Measurements from ENCODE around the gene SELP. TPM values are rescaled to one million over a fixed set of nuclear protein-coding genes. Genes with fewer than 3 reads are reported as not detected.

The SELP gene
- total and polyA plus RNA-seq, 2 of the 13 experiments (the other 11 are each of a cell fraction or from before 2014, with no cell fraction given), result 0.11 TPM; not detected in 1

DNA sequence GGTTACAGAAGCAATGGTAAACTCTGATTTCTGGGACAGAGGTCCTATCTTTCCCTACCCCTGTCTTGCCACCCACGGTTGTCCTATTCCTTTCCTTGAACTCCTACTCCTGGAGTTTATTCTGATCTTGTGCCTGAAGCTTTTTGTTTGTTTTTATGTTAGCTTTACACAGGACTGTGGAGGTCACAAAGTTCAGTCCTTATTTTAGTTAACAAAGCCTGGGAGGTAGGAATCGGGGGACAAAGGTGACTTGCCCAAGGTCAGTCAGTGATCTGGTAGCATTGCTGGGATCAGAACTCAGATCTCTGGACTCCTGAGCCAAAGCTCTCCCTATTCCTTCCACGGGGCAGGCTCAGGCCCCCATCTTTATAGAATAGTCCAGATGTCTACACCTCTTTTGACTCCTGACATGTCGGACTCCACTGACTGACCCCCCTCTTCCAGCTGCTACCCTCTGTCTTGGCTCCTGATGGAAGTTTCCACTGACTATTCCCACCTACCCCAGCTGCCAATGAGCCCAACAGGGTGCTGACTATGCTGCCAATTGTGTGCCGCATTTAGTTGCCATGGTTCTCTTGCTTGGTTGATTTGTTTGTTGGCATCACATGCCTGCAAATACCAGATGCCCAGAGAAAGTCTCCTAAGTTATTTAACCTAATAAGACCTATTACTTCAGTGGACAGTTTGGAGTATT lies 53.5 kb downstream of the SELP start (continued):
- TF ChIP-seq ZFY (CRISPR knock-in tag; IDR thresholded peaks at IDR 0.05) (no peak), XBP1 (CRISPR knock-in tag; IDR thresholded peaks at IDR 0.05) (no peak), MEF2D (CRISPR knock-in tag; IDR thresholded peaks at IDR 0.05) (peak; percentile 96), ZFP90 (CRISPR knock-in tag; IDR thresholded peaks at IDR 0.05; ENCODE audit: borderline replicate concordance) (0 out of 2 replicates have a peak, but pooled peaks have one; percentile 15), EEA1 (CRISPR knock-in tag; IDR thresholded peaks at IDR 0.05; ENCODE audit: borderline replicate concordance) (no peak), ISX (CRISPR knock-in tag; conservative IDR thresholded peaks at IDR 0.05) (no peak), MTA3 (CRISPR knock-in tag; IDR thresholded peaks at IDR 0.05) (no peak), HNF4G (IDR thresholded peaks at IDR 0.05; ENCODE audit: borderline replicate concordance, low read depth, low read length) (peak; percentile 75; the same call in 1 of the 2 replicates), HNF4G (CRISPR knock-in tag; IDR thresholded peaks at IDR 0.05; ENCODE audit: borderline replicate concordance, low read depth) (peak; percentile 78; the same call in 1 of the 2 replicates), JUND (CRISPR knock-in tag; IDR thresholded peaks at IDR 0.05) (no peak), KDM5B (CRISPR knock-in tag; IDR thresholded peaks at IDR 0.05; ENCODE audit: borderline replicate concordance) (no peak), YEATS4 (CRISPR knock-in tag; IDR thresholded peaks at IDR 0.05; ENCODE audit: borderline replicate concordance) (no peak), MED1 (CRISPR knock-in tag; IDR thresholded peaks at IDR 0.05) (peak; percentile 74), PAF1 (CRISPR knock-in tag; IDR thresholded peaks at IDR 0.05) (no peak), ZNF775 (CRISPR knock-in tag; IDR thresholded peaks at IDR 0.05; ENCODE audit: borderline replicate concordance) (no peak)
- TF ChIP-seq, protein P1, sequence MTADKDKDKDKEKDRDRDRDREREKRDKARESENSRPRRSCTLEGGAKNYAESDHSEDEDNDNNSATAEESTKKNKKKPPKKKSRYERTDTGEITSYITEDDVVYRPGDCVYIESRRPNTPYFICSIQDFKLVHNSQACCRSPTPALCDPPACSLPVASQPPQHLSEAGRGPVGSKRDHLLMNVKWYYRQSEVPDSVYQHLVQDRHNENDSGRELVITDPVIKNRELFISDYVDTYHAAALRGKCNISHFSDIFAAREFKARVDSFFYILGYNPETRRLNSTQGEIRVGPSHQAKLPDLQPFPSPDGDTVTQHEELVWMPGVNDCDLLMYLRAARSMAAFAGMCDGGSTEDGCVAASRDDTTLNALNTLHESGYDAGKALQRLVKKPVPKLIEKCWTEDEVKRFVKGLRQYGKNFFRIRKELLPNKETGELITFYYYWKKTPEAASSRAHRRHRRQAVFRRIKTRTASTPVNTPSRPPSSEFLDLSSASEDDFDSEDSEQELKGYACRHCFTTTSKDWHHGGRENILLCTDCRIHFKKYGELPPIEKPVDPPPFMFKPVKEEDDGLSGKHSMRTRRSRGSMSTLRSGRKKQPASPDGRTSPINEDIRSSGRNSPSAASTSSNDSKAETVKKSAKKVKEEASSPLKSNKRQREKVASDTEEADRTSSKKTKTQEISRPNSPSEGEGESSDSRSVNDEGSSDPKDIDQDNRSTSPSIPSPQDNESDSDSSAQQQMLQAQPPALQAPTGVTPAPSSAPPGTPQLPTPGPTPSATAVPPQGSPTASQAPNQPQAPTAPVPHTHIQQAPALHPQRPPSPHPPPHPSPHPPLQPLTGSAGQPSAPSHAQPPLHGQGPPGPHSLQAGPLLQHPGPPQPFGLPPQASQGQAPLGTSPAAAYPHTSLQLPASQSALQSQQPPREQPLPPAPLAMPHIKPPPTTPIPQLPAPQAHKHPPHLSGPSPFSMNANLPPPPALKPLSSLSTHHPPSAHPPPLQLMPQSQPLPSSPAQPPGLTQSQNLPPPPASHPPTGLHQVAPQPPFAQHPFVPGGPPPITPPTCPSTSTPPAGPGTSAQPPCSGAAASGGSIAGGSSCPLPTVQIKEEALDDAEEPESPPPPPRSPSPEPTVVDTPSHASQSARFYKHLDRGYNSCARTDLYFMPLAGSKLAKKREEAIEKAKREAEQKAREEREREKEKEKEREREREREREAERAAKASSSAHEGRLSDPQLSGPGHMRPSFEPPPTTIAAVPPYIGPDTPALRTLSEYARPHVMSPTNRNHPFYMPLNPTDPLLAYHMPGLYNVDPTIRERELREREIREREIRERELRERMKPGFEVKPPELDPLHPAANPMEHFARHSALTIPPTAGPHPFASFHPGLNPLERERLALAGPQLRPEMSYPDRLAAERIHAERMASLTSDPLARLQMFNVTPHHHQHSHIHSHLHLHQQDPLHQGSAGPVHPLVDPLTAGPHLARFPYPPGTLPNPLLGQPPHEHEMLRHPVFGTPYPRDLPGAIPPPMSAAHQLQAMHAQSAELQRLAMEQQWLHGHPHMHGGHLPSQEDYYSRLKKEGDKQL (CRISPR knock-in tag; IDR thresholded peaks at IDR 0.05; ENCODE audit: low read depth), result no peak
- TF ChIP-seq, protein P2, sequence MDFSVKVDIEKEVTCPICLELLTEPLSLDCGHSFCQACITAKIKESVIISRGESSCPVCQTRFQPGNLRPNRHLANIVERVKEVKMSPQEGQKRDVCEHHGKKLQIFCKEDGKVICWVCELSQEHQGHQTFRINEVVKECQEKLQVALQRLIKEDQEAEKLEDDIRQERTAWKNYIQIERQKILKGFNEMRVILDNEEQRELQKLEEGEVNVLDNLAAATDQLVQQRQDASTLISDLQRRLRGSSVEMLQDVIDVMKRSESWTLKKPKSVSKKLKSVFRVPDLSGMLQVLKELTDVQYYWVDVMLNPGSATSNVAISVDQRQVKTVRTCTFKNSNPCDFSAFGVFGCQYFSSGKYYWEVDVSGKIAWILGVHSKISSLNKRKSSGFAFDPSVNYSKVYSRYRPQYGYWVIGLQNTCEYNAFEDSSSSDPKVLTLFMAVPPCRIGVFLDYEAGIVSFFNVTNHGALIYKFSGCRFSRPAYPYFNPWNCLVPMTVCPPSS (IDR thresholded peaks at IDR 0.05), result no peak
- TF ChIP-seq, protein P3, sequence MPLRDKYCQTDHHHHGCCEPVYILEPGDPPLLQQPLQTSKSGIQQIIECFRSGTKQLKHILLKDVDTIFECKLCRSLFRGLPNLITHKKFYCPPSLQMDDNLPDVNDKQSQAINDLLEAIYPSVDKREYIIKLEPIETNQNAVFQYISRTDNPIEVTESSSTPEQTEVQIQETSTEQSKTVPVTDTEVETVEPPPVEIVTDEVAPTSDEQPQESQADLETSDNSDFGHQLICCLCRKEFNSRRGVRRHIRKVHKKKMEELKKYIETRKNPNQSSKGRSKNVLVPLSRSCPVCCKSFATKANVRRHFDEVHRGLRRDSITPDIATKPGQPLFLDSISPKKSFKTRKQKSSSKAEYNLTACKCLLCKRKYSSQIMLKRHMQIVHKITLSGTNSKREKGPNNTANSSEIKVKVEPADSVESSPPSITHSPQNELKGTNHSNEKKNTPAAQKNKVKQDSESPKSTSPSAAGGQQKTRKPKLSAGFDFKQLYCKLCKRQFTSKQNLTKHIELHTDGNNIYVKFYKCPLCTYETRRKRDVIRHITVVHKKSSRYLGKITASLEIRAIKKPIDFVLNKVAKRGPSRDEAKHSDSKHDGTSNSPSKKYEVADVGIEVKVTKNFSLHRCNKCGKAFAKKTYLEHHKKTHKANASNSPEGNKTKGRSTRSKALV (CRISPR knock-in tag; IDR thresholded peaks at IDR 0.05), result no peak
- TF ChIP-seq, protein P4, sequence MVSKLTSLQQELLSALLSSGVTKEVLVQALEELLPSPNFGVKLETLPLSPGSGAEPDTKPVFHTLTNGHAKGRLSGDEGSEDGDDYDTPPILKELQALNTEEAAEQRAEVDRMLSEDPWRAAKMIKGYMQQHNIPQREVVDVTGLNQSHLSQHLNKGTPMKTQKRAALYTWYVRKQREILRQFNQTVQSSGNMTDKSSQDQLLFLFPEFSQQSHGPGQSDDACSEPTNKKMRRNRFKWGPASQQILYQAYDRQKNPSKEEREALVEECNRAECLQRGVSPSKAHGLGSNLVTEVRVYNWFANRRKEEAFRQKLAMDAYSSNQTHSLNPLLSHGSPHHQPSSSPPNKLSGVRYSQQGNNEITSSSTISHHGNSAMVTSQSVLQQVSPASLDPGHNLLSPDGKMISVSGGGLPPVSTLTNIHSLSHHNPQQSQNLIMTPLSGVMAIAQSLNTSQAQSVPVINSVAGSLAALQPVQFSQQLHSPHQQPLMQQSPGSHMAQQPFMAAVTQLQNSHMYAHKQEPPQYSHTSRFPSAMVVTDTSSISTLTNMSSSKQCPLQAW (CRISPR knock-in tag; IDR thresholded peaks at IDR 0.05), result peak; percentile 22; the same call in 1 of the 2 replicates

All from HepG2 (cell line).